Measurements from ENCODE around the gene CADM2.

DNA sequence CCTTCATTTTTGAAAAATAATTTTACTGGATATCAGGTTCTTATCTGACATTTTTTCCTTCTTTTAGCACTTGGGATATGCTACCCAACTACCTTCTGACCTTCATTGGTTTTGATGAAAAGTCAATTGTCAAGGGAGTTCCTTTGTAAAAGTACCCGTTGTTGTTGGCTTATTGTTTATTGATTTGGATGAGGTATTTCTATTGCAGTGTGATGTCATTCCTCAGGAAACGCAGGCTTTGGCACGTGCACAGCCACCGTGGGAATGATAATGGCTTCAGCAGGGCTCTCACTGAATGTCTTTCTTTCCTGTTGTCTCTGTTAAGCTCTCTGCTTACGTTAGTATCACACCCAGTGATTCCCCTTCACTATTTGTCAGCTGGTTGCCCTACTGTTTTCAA lies 944.6 kb downstream of the CADM2 start:
- no peak for TF ChIP-seq POLR2A (IDR thresholded peaks at IDR 0.05; ENCODE audit: low read length)
- no peak for TF ChIP-seq GATA1 (IDR thresholded peaks at IDR 0.05; ENCODE audit: low read depth, low read length)

All from erythroblast (primary cell).